Peyer's patch (tissue), 4 donors: ENCODE data around the gene IGSF5.

ENCODE experiments used
- POLR2A ChIP-seq, 2 donors: fragments of 450-650 bp; IDR thresholded peaks; one replicate each; pipeline ENCODE4 v1.5.1; 2017; ENCODE audit warnings: antibody characterized with exemption in 2 of 2, mild to moderate bottlenecking in 2 of 2, moderate library complexity in 2 of 2
- TF ChIP-seq, protein P1 (sequence below), 6 experiments: fragments of 450-650 bp in 4 of 6; fragments of 200-600 bp in 2 of 6; sonication (generic) in 1 of 6; IDR thresholded peaks; one replicate each; pipeline ENCODE4 v1.5.1; 2017 to 2019; ENCODE audit warnings: antibody characterized with exemption in 6 of 6, mild to moderate bottlenecking in 3 of 6, moderate library complexity in 1 of 6

- TF ChIP-seq POLR2A (IDR thresholded peaks at IDR 0.05) = no peak
- TF ChIP-seq, protein P1, sequence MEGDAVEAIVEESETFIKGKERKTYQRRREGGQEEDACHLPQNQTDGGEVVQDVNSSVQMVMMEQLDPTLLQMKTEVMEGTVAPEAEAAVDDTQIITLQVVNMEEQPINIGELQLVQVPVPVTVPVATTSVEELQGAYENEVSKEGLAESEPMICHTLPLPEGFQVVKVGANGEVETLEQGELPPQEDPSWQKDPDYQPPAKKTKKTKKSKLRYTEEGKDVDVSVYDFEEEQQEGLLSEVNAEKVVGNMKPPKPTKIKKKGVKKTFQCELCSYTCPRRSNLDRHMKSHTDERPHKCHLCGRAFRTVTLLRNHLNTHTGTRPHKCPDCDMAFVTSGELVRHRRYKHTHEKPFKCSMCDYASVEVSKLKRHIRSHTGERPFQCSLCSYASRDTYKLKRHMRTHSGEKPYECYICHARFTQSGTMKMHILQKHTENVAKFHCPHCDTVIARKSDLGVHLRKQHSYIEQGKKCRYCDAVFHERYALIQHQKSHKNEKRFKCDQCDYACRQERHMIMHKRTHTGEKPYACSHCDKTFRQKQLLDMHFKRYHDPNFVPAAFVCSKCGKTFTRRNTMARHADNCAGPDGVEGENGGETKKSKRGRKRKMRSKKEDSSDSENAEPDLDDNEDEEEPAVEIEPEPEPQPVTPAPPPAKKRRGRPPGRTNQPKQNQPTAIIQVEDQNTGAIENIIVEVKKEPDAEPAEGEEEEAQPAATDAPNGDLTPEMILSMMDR (IDR thresholded peaks at IDR 0.05) = no peak
Measured at GRCh38 chr21:39805983-39806382, 61.0 kb downstream of the IGSF5 start.
